ENCODE data around the gene ITPKB. TPM values are rescaled to one million over a fixed set of nuclear protein-coding genes. Genes with fewer than 3 reads are reported as not detected.
"Not testable (repeated sequence)": the region's sequence is repeated elsewhere in the genome, so short reads cannot be mapped to it uniquely, and the experiment has no call there.

The ITPKB gene
- total RNA-seq, 4 donors from 2014 or later: 29.7 to 117 (median 44.9) TPM

GRCh38 chr1:226642421-226642820, 96.7 kb downstream of the ITPKB start:
- Histone ChIP-seq H3K4me1 (peaks cover 0 to 18% of the 10 kb centered on the region in 2 donors), H3K27ac (peak overlapping the region; percentile 73 to 83), H3K9me3 (no peaks in the 10 kb centered on the region), H3K27me3 (no peaks in the 10 kb centered on the region), H3K36me3 (no peaks in the 10 kb centered on the region), H3K4me3 (no peak overlapping the region)
- TF ChIP-seq POLR2A (IDR thresholded peaks at IDR 0.05) (no peak), CTCF (IDR thresholded peaks at IDR 0.05) (no peak)
- DNase-seq: peak; percentile 14 to 15
- intact Hi-C loops (cut with DNase I; ENCODE audit: low total_unique reads): loop anchor here (5.0 kb wide), 1 partner anchor 95 kb away; the partner anchor contains the start of gene ITPKB

- TF ChIP-seq CTCF (IDR thresholded peaks at IDR 0.05) (no peak), POLR2A (IDR thresholded peaks at IDR 0.05) (no peak)
- DNase-seq: peak; percentile 16 to 21
- Histone ChIP-seq H3K36me3 (no peaks in the 10 kb centered on the region), H3K27ac (peak overlapping the region; percentile 73 to 83), H3K4me1 (peaks cover 0 to 18% of the 10 kb centered on the region in 2 donors), H3K27me3 (no peaks in the 10 kb centered on the region), H3K9me3 (no peaks in the 10 kb centered on the region), H3K4me3 (no peak overlapping the region)
- intact Hi-C loops (cut with DNase I; ENCODE audit: low total_unique reads): loop anchor here (5.0 kb wide), 1 partner anchor 96 kb away; the partner anchor contains the start of gene ITPKB
These were observed 97.3 kb downstream of the ITPKB start for GRCh38 chr1:226641671-226642231.

GRCh38 chr1:226640321-226641136, 98.6 kb downstream of the ITPKB start:
- H3K27ac ChIP-seq: peak overlapping the region; percentile 83 to 85
- no peak overlapping the region for H3K4me3 ChIP-seq
- TF ChIP-seq POLR2A (IDR thresholded peaks at IDR 0.05): no peak
- no peak for TF ChIP-seq CTCF (IDR thresholded peaks at IDR 0.05)
- peaks cover 0 to 11% of the 10 kb centered on the region in 2 donors for H3K4me1 ChIP-seq
- H3K27me3 ChIP-seq: no peaks in the 10 kb centered on the region
- H3K36me3 ChIP-seq: no peaks in the 10 kb centered on the region
- H3K9me3 ChIP-seq: no peaks in the 10 kb centered on the region
- DNase-seq: peak; percentile 28 to 49
- intact Hi-C loops (cut with DNase I; ENCODE audit: low total_unique reads): loop anchor here (5.0 kb wide), 1 partner anchor 97 kb away; the partner anchor contains the start of gene ITPKB

GRCh38 chr1:226639631-226640061, 99.4 kb downstream of the ITPKB start:
- TF ChIP-seq CTCF (IDR thresholded peaks at IDR 0.05) (no peak), POLR2A (IDR thresholded peaks at IDR 0.05) (no peak)
- no peaks in the 10 kb centered on the region for H3K9me3 ChIP-seq
- H3K27ac ChIP-seq: peak overlapping the region; percentile 83 to 85
- H3K4me1 ChIP-seq: peaks cover 0 to 11% of the 10 kb centered on the region in 2 donors
- H3K27me3 ChIP-seq: no peaks in the 10 kb centered on the region
- H3K36me3 ChIP-seq: no peaks in the 10 kb centered on the region
- intact Hi-C loops (cut with DNase I; ENCODE audit: low total_unique reads): loop anchor here (5.0 kb wide), 1 partner anchor 98 kb away; the partner anchor contains the start of gene ITPKB
- DNase-seq: peak; percentile 16 to 18
- no peak overlapping the region for H3K4me3 ChIP-seq

GRCh38 chr1:226639206-226639605, 99.9 kb downstream of the ITPKB start:
- peak in 1 of 2 donors; percentile 14 for DNase-seq
- H3K4me3 ChIP-seq; H3K27me3 ChIP-seq; H3K36me3 ChIP-seq; H3K9me3 ChIP-seq; intact Hi-C loops (cut with DNase I; ENCODE audit: low total_unique reads): not testable (repeated sequence)
- Histone ChIP-seq H3K27ac (peak overlapping the region; percentile 83 to 85), H3K4me1 (peaks cover 0 to 11% of the 10 kb centered on the region in 2 donors)
